ENCODE results near the gene PECR.

Gene PECR

DNA sequence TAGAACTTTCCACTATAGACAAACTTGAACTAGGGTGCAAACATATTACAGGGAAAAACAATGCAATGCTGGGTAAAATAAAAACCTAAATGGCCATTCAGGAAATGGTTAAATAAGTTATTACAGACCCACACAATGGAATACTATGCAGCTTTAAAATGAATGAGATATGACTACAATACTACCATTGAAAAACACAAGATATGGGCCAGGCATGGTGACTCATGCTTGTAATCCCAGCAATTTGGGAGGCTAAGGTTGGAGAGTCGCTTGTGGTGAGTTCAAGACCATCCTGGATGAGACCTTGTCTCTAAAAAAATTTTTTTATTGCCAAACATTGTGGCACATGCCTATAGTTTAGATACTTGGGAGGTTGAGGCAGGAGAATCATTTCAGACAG is 6.8 kb downstream of the PECR start:
- H3K4me3 ChIP-seq (ENCODE audit: low read depth, low read length): no peak overlapping the region
- peaks cover 5% of the 10 kb centered on the region for H3K4me1 ChIP-seq
- no peaks in the 10 kb centered on the region for H3K79me2 ChIP-seq
- H3K9me3 ChIP-seq (ENCODE audit: control insufficient read depth, low read length): no peaks in the 10 kb centered on the region
- H3K9ac ChIP-seq: no peak overlapping the region
- H3K27me3 ChIP-seq (ENCODE audit: control insufficient read depth, insufficient read depth, low read length): no peaks in the 10 kb centered on the region
- H3K27ac ChIP-seq: no peak overlapping the region
- TF ChIP-seq, protein P1, sequence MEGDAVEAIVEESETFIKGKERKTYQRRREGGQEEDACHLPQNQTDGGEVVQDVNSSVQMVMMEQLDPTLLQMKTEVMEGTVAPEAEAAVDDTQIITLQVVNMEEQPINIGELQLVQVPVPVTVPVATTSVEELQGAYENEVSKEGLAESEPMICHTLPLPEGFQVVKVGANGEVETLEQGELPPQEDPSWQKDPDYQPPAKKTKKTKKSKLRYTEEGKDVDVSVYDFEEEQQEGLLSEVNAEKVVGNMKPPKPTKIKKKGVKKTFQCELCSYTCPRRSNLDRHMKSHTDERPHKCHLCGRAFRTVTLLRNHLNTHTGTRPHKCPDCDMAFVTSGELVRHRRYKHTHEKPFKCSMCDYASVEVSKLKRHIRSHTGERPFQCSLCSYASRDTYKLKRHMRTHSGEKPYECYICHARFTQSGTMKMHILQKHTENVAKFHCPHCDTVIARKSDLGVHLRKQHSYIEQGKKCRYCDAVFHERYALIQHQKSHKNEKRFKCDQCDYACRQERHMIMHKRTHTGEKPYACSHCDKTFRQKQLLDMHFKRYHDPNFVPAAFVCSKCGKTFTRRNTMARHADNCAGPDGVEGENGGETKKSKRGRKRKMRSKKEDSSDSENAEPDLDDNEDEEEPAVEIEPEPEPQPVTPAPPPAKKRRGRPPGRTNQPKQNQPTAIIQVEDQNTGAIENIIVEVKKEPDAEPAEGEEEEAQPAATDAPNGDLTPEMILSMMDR (IDR thresholded peaks at IDR 0.05): no peak
- no peak overlapping the region for H2AFZ ChIP-seq
- no peak overlapping the region for H3K4me2 ChIP-seq (ENCODE audit: low read length)
- no peaks in the 10 kb centered on the region for H3K36me3 ChIP-seq (ENCODE audit: control insufficient read depth, insufficient read depth, low read length)

DNA sequence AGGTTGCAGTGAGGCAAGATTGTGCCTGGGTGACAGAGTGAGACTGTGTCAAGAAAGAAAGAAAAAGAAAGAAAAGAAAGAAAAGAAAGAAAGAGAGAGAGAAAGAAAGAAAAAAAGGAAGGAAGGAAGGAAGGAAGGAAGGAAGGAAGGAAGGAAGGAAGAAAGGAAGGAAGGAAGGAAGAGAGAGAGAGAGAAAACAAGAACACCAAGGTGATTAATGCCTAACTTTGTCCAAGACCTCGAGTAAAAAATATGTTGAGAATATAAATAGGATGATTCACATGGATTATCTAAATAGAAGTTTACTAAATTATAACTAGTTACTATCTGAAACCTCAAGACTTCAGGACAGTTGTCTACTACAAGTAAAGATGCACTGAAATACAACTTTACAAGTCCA is 7.2 kb downstream of the PECR start:
- H3K36me3 ChIP-seq (ENCODE audit: control insufficient read depth, insufficient read depth, low read length): no peaks in the 10 kb centered on the region
- no peaks in the 10 kb centered on the region for H3K9me3 ChIP-seq (ENCODE audit: control insufficient read depth, low read length)
- H3K79me2 ChIP-seq: no peaks in the 10 kb centered on the region
- H3K4me3 ChIP-seq (ENCODE audit: low read depth, low read length): no peak overlapping the region
- no peak overlapping the region for H3K27ac ChIP-seq
- peaks cover 5% of the 10 kb centered on the region for H3K4me1 ChIP-seq
- no peak overlapping the region for H2AFZ ChIP-seq
- no peak overlapping the region for H3K9ac ChIP-seq
- no peak overlapping the region for H3K4me2 ChIP-seq (ENCODE audit: low read length)
- TF ChIP-seq, protein P1 (IDR thresholded peaks at IDR 0.05): no peak
- no peaks in the 10 kb centered on the region for H3K27me3 ChIP-seq (ENCODE audit: control insufficient read depth, insufficient read depth, low read length)

DNA sequence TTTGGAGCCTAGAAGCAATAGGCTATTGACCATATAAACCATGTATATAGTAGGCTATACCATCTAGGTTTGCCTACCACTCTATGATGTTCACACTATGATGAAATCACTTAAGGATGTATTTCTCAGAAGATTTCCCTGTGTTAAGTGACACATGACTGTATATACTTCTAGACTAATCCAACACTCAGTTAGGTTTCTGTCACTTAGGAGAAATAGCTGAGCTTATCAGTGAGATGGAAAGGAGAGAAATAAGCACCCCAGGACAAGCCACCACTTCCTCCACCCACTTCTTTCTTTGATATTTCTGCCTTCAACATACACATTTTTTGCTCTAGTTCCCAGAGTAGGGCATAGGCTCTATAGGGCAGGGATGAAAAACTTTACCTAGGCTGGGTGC is 7.8 kb downstream of the PECR start:
- H3K4me1 ChIP-seq: peaks cover 5% of the 10 kb centered on the region

DNA sequence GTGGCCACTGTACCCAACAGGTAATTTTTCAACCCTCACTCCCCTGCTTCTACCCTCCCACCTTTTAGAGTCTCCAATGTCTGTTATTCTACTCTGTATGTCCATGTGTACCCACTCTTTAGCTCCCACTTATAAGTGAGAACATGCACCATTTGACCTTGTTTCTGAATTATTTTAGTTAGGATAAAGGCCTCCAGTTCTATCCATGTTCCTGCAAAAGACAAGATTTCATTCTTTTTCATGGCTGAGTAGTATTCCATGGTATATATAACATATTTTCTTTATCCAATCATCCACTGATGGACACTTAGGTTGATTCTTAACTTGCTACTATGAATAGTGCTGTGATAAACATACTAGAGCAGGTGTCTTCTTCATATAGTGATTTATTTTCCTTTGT is 9.1 kb downstream of the PECR start:
- no peaks in the 10 kb centered on the region for H3K27me3 ChIP-seq (ENCODE audit: control insufficient read depth, insufficient read depth, low read length)
- H3K4me1 ChIP-seq: peaks cover 5% of the 10 kb centered on the region
- no peak overlapping the region for H3K4me2 ChIP-seq (ENCODE audit: low read length)
- no peaks in the 10 kb centered on the region for H3K36me3 ChIP-seq (ENCODE audit: control insufficient read depth, insufficient read depth, low read length)
- H3K9ac ChIP-seq: no peak overlapping the region
- H2AFZ ChIP-seq: no peak overlapping the region
- no peak overlapping the region for H3K27ac ChIP-seq
- no peaks in the 10 kb centered on the region for H3K9me3 ChIP-seq (ENCODE audit: control insufficient read depth, low read length)
- no peaks in the 10 kb centered on the region for H3K79me2 ChIP-seq
- no peak overlapping the region for H3K4me3 ChIP-seq (ENCODE audit: low read depth, low read length)
- TF ChIP-seq, protein P1 (IDR thresholded peaks at IDR 0.05): no peak

More for the DNA sequence above, 7.8 kb downstream of the PECR start:
- Histone ChIP-seq H3K9ac (no peak overlapping the region), H3K79me2 (no peaks in the 10 kb centered on the region), H3K36me3 (ENCODE audit: control insufficient read depth, insufficient read depth, low read length) (no peaks in the 10 kb centered on the region), H3K27ac (no peak overlapping the region), H3K27me3 (ENCODE audit: control insufficient read depth, insufficient read depth, low read length) (no peaks in the 10 kb centered on the region), H3K9me3 (ENCODE audit: control insufficient read depth, low read length) (no peaks in the 10 kb centered on the region), H3K4me3 (ENCODE audit: low read depth, low read length) (no peak overlapping the region), H2AFZ (no peak overlapping the region), H3K4me2 (ENCODE audit: low read length) (no peak overlapping the region)
- TF ChIP-seq, protein P1 (IDR thresholded peaks at IDR 0.05): no peak

DNA sequence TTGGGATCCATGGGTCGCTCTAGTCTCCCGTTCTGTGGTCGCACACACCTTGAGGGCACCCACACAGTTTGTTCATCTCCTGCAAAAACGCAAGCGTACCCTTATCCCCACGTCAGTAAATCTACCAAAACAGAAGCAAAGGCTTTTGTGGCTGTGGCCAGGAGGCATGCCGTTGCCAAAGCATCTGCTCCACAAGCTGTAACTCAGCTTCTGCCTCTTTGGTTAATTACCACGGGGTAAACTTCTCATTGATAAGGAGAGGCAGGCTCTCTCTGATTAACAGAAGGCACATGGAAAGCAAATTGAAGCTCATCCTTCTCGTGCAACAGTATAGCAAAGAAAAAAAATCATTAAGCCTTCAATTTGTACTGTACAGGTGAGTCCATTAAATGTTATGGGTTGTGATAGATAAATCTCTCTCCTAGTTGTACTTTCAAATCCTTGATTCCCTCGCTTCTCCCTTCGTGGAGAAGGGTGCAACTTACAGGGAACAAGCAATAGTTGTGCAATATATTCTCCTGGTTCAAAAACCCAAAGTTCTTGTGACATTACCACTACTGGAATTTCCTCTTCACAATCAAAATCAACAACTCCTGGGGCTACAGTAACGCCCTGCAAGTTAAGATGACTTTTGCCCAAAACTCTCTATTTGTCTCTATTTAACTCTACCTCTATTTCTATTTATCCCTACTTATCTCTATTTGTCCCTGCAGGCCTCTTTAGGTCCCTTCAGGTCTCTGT is 10.3 kb downstream of the PECR start:
- Histone ChIP-seq H3K27me3 (ENCODE audit: control insufficient read depth, insufficient read depth, low read length) (no peaks in the 10 kb centered on the region), H3K27ac (no peak overlapping the region), H3K4me1 (peaks cover 5% of the 10 kb centered on the region), H3K36me3 (ENCODE audit: control insufficient read depth, insufficient read depth, low read length) (no peaks in the 10 kb centered on the region), H3K79me2 (no peaks in the 10 kb centered on the region), H3K9ac (no peak overlapping the region), H3K4me2 (ENCODE audit: low read length) (no peak overlapping the region), H3K9me3 (ENCODE audit: control insufficient read depth, low read length) (no peaks in the 10 kb centered on the region), H3K4me3 (ENCODE audit: low read depth, low read length) (no peak overlapping the region), H2AFZ (no peak overlapping the region)
- TF ChIP-seq, protein P1 (IDR thresholded peaks at IDR 0.05): no peak
